T-helper 9 cell (primary cell): Measurements from ENCODE around the gene CMTM8.
A peak's percentile ranks its signal among the peaks of the same experiment; 100 is the strongest.

Experiments
- DNase-seq: peaks from one replicate; pipeline ENCODE4 v3.0.0-alpha.2; 2020

The CMTM8 gene

GRCh38 chr3:32309654-32310242, 71.3 kb downstream of the CMTM8 start:
- no peak for DNase-seq

GRCh38 chr3:32310336-32310735, 71.9 kb downstream of the CMTM8 start:
- no peak for DNase-seq

GRCh38 chr3:32310918-32311839, 72.7 kb downstream of the CMTM8 start:
- no peak for DNase-seq

- no peak for DNase-seq
Measured at GRCh38 chr3:32312251-32312650, 73.8 kb downstream of the CMTM8 start.

DNA sequence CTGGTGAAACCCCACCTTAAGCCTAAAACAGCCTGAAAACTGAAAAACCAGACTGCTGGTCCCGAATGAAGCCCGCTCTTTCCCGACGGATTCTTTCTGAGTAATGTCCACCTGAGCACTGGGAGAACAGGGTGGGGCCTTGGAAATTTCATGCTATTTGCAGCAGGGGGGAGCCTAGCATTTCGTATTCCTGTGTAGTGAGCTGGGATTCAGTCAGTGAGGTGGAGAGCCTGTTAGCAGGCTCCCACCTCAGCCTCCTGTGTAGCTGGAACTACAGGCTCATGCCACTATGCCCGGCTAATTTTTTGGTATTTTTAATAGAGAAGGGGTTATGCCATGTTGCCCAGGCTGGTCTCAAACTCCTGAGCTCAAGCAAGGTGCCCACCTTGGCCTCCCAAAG, 74.7 kb downstream of the CMTM8 start:
- no peak for DNase-seq

GRCh38 chr3:32313723-32314473, 75.4 kb downstream of the CMTM8 start:
- no peak for DNase-seq

GRCh38 chr3:32315441-32315840, 77.0 kb downstream of the CMTM8 start:
- no peak for DNase-seq

GRCh38 chr3:32316319-32316718, 77.8 kb downstream of the CMTM8 start:
- DNase-seq: no peak

- DNase-seq: no peak
Measured at GRCh38 chr3:32316976-32317375, 78.5 kb downstream of the CMTM8 start.

DNA sequence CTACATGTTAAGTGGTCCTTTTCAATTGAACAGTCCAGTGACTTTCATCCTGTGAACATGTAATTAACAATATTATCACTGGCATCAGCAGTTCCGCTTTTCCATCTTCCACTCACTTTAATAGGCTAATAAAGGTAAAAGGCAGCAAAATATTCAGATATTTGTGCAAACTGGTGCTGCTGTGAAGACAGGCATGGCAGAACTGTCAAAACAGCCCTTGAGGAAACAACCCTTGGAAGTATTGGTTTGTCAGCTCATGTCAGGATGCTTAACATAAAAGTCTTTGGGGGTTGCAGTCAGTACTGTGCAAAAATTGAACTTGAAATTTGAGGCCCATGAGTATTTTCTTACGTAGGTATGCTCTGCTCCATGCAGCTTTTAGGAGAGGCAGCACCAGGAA, 81.1 kb downstream of the CMTM8 start:
- no peak for DNase-seq

- DNase-seq: no peak
Measured at GRCh38 chr3:32320080-32320479, 81.6 kb downstream of the CMTM8 start.

DNA sequence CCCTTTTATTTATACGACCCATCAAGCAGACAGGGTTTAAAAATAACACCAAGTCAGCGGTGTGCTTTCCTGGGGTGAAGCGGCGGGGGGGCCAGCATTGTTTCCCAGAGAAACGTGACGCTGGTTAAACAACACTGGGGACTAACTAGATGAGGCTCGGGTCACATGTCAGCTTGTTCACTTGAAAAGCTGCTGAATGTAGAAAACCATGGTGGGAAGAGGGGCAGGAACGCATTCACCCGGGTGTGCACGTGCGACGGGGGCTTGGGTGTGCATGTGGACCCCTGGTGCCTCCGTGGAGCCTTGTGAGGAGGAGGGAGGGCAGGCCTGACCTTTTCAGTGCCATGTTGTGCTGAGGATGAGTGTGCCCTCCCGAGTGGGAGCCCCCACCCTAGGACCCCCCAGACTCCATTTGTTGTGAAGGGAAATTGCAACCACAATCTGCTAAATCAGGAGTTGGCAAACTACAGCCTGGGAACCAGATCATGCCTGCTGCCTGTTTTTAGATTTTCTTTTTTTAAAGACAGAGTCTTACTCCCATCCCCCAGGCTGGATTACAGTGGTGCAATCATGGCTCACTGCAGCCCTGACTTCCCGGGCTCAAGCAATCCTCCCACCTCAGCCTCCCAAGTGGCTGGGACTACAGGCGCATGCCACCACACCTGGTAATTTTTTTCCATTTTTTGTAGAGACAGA, 82.8 kb downstream of the CMTM8 start:
- no peak for DNase-seq

GRCh38 chr3:32322311-32322710, 83.8 kb downstream of the CMTM8 start:
- DNase-seq: no peak

DNA sequence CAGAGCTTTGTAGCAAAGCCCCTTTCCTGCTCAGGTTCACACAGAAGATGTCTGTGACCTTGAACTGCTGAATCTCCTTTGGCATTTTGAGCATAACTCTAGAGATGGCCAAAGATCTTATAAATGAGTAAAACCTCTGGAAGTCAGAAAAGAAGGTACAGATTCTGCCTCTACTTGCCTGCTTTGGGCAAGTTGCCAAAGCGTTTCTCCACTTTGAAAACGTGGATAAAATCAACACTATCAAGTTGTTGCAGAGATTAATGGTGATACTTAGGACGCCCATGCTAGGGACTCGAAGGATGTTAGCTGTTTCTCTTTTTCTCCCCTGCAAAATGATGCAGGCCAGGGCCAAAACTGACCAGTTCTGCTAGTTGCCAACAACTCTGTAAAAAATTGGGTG, 85.1 kb downstream of the CMTM8 start:
- no peak for DNase-seq

- DNase-seq: no peak
Measured at GRCh38 chr3:32325201-32325600, 86.7 kb downstream of the CMTM8 start.

GRCh38 chr3:32325927-32326326, 87.4 kb downstream of the CMTM8 start:
- no peak for DNase-seq

- no peak for DNase-seq
Measured at GRCh38 chr3:32326795-32327194, 88.3 kb downstream of the CMTM8 start.

DNA sequence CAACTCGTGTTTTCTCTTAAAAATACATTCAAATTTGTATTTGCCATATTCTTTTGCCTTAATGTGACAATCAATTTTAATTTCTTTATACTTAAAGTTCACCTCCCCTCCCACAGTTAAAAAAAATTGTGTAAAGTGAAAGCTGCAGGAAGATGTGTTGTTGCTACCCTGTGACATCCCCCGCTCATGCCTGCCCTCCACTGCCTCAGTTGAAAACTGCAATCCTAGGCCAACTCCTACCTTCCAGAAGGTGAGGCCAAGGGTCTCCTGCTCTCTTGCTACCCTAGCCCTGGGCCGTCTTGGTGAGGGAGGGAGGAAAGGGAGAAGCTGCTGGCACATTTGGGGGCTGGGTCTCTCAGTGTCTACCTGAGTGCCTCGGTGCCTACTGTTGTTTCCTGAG, 96.2 kb downstream of the CMTM8 start:
- peak; percentile 22 for DNase-seq

GRCh38 chr3:32335365-32336112, 97.1 kb downstream of the CMTM8 start:
- no peak for DNase-seq

- DNase-seq: no peak
Measured at GRCh38 chr3:32336113-32336498, 97.6 kb downstream of the CMTM8 start.

GRCh38 chr3:32337505-32337904, 99.0 kb downstream of the CMTM8 start:
- DNase-seq: no peak

DNA sequence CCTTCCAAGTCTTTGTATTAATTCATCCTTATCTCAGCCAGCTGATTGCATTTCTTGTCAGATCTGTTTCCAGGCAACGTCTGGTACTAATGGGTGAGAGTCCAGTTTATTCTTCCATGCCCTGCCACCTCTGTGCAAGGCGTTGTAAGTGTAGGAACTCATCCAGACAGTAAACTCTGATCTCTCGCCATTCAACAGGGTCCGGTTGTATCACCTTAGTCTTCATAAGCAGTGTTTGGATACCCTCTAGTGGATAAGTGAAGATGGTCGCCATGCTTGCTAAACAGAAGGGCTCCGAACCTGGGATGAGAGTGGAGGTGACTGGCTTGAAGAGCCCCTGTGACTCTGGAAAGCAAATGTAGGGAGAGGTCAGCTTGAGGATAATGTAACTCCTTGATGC, 101.6 kb downstream of the CMTM8 start:
- DNase-seq: no peak
